ENCODE data around the gene PSG5.
"Not testable (repeated sequence)": the region's sequence is repeated elsewhere in the genome, so short reads cannot be mapped to it uniquely, and the experiment has no call there.

Gene PSG5

DNA sequence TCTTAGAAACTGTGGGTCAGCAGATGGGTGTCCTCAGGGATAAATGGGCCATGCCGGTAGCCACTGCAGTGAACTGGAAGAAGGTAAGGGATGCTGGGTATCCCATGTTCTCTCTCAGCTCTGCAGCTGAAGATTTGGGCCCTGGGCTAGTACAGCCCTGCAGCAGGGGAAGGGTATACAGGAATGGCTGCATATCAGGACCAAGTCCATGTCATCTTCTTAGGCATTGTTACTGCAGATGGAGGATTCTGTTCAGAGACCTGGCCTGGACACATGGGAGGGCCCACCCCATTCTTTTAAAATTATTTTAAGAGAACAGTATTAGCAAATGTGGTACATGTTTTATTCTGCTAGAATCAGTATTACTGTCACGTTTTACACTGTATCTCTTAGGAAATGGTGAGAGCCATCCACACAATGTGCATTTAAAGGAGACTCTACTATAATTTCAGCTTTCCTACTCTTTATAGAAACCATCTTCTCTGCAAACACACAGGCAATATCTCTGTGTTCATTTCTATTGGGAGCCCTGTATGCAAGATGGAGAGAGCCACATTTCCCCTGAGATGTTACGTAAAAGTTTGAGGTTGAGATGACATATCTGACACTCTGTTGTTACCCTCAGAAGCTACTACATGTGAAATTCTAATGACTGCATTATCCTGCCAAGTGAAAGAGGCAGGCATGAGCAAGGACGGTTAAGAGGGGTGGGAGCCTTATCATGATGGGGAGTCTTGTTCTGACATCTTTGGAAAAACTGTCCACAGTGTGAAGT, 6.2 kb upstream of the PSG5 start:
- DNase-seq (ENCODE audit: extremely low spot score, insufficient read length, low read depth): not testable (repeated sequence)

DNA sequence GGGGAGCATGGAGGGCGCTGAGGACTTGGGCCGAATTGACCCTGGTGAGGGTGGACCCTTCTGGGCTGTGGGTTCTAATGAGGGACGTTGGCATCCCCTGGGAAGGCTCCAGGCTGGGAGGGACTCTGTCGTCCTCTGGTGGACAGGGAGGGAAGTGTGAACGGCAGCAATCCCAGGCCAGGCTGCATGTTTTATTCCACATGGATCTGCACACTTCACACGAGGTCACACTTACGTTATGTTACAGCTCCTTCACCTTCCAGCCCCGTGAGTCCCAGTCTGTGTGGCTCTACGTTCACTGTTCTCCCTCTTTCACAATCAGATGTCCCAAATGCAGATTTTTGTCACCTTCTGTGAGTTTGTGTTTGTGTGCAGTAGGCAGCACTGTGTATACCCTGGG, 1.8 kb upstream of the PSG5 start:
- FAIRE-seq; DNase-seq (ENCODE audit: extremely low spot score, insufficient read length, low read depth): not testable (repeated sequence)

More for the DNA sequence above, 6.2 kb upstream of the PSG5 start:
- FAIRE-seq: not testable (repeated sequence)

- not testable (repeated sequence) for DNase-seq (ENCODE audit: extremely low spot score, insufficient read length, low read depth); FAIRE-seq
These were observed 4.2 kb downstream of the PSG5 start for GRCh38 chr19:43181869-43182771.

- DNase-seq (ENCODE audit: extremely low spot score, insufficient read length, low read depth); FAIRE-seq: not testable (repeated sequence)
These were observed 6.7 kb downstream of the PSG5 start for GRCh38 chr19:43179569-43180147.

GRCh38 chr19:43178577-43178976, 7.8 kb downstream of the PSG5 start:
- FAIRE-seq; DNase-seq (ENCODE audit: extremely low spot score, insufficient read length, low read depth): not testable (repeated sequence)

GRCh38 chr19:43165906-43166305, 20.4 kb downstream of the PSG5 start:
- FAIRE-seq; DNase-seq (ENCODE audit: extremely low spot score, insufficient read length, low read depth): not testable (repeated sequence)

- not testable (repeated sequence) for DNase-seq (ENCODE audit: extremely low spot score, insufficient read length, low read depth); FAIRE-seq
These were observed 23.2 kb downstream of the PSG5 start for GRCh38 chr19:43163135-43163534.

GRCh38 chr19:43162261-43162660, 24.1 kb downstream of the PSG5 start:
- FAIRE-seq; DNase-seq (ENCODE audit: extremely low spot score, insufficient read length, low read depth): not testable (repeated sequence)

DNA sequence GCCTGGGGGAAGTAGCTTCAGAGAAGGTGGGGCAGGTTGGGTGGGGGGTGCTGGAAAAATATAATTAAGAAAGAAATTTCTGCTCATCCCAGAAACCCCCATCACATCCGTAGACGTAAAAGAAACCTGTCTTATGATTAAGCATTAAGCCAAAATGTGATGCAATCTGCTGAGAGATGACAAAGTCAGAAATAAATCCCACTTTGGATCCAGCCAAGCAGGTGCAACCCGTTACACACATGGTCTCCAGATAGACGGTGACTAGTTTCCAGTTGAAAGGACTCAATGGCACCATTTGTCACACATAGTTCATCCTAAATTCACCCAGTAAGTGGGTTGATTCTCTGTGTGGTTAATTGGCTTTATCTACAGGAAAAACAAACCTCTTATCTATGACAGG, 34.1 kb downstream of the PSG5 start:
- DNase-seq (ENCODE audit: extremely low spot score, insufficient read length, low read depth) (no peak), FAIRE-seq (no peak)

DNA sequence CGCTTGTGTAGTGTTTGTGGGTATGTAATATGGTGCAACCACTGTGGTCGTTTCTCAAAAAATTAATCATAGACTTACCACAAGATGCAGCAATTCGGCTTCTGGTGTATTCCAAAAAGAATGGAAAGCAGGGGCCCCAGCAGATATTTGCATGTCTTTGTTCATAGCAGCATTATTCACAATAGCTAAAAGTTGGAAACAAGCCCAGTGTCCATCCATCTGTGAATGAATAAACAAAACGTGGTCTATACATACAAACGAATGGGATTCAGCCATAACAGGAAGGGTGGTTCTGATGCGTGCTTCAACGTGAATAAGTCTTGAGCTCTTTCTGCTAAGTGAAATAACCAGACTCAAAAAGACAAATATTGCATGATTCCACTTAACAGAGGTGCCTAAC, 36.5 kb downstream of the PSG5 start:
- not testable (repeated sequence) for DNase-seq (ENCODE audit: extremely low spot score, insufficient read length, low read depth); FAIRE-seq

- DNase-seq (ENCODE audit: extremely low spot score, insufficient read length, low read depth) (no peak), FAIRE-seq (no peak)
These were observed 38.1 kb downstream of the PSG5 start for GRCh38 chr19:43148233-43148632.

- not testable (repeated sequence) for FAIRE-seq; DNase-seq (ENCODE audit: extremely low spot score, insufficient read length, low read depth)
These were observed 44.6 kb downstream of the PSG5 start for GRCh38 chr19:43141763-43142162.

DNA sequence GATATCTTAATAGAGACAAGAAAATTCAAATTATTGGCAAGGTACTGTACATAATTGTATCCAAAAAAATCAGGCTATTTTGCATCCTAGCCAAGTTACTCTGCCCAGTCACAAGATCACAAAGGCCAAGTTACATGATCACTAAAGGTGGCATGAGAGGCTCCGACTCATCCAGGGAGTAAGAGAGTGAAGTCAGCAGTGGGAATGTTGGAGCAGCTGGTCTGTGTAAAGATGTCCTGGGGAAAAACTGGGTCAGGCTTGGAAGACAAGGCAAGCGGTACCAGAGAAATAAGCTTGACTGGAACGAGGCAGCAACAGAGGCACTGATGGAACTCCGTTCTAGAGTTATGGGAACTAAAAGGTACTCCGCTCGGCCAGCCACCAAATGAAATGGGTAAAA, 53.6 kb downstream of the PSG5 start:
- DNase-seq (ENCODE audit: extremely low spot score, insufficient read length, low read depth): no peak
- no peak for FAIRE-seq

GRCh38 chr19:43131281-43131842, 55.0 kb downstream of the PSG5 start:
- not testable (repeated sequence) for FAIRE-seq; DNase-seq (ENCODE audit: extremely low spot score, insufficient read length, low read depth)

DNA sequence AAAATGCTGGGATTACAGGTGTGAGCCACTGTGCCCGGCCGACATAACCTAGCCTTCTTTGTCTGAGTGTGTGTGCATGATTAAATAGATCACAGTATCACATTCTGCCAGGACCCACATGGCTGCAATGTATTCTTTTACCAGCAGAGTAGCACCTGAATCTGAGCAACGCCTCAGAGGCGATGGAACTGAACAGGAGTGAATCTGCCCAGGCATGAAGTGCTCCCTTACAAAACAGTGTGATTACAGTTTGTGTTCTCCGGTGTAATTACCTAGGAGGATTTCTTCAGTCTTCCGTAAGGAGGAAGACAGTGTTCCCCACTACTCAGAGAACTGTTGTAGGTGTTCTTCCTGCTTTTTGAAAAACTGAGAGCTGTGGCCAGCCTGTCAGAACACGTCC, 57.1 kb downstream of the PSG5 start:
- not testable (repeated sequence) for DNase-seq (ENCODE audit: extremely low spot score, insufficient read length, low read depth); FAIRE-seq

- FAIRE-seq: not testable (repeated sequence)
These were observed 59.0 kb downstream of the PSG5 start for GRCh38 chr19:43127336-43127735.

DNA sequence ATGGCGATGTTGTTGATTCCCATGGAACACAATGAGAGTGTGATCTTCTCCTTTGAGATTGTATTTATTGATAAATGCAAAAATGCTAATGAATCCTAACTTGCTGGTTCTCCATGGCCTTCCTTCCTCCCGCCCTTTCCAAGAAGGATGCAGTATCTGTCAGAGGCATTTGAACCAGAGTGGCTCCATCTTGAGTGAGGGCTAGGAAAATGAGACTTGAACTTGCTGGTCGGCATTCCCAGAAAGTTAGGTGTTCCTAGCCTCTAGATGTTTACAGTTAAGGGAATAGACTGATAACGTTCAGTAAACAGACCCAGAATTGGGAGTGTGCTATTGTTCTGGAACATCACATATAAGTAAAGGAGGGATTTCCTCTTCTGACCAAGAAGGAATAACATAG, 59.6 kb downstream of the PSG5 start:
- FAIRE-seq: no peak

More at GRCh38 chr19:43127336-43127735, 59.0 kb downstream of the PSG5 start:
- DNase-seq (ENCODE audit: extremely low spot score, insufficient read length, low read depth): not testable (repeated sequence)

GRCh38 chr19:43124360-43124759, 62.0 kb downstream of the PSG5 start:
- no peak for DNase-seq (ENCODE audit: extremely low spot score, insufficient read length, low read depth)

More for the DNA sequence above, 59.6 kb downstream of the PSG5 start:
- no peak for DNase-seq (ENCODE audit: extremely low spot score, insufficient read length, low read depth)

GRCh38 chr19:43120433-43121026, 65.8 kb downstream of the PSG5 start:
- not testable (repeated sequence) for DNase-seq (ENCODE audit: extremely low spot score, insufficient read length, low read depth); FAIRE-seq

More at GRCh38 chr19:43124360-43124759, 62.0 kb downstream of the PSG5 start:
- no peak for FAIRE-seq
